NCI-H2227 treated with DMSO at 0.1 percent for 48 hours (cell line): ENCODE data around the gene ECHDC3.

Experiments used
- DNase-seq: peaks from one replicate; lab custom pipeline; 2025; lab: John Stamatoyannopoulos, UW

Gene ECHDC3

DNA sequence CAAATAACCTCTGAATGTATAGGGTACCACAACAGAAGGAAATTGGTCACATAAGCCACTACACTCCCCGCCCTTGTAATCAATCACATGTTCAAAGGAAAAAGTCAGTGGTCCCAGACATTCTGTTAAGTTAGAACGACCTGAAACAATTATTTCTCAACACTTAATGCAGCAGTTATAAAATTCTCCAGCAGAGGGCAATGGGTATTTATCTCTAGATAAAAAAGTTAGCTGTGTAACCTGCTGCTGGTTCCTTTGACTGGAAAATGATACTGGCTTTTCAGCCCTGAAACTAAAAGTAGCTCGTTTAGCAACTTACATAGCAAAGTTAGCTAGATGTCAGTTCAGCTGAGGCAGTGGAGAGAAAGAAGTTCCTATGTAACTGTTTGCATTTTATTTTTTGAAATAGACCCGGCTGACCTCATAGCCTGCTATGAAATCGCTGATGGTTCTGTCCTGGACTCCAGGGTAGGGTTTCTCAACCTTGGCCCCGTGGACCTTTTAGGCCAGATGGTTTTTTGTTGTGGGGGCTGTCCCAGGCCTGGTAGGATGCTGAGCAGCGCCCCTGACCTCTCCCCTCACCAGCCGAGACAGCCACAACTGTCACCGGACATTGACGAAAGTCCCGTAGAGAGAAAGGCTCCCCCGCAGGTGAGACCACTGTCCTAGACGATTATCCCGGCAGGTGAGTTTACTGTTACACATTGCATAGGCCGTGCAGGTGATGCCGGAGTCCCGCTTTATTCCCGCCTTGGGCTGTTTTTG lies 40.8 kb downstream of the ECHDC3 start:
- DNase-seq = peak; percentile 49

DNA sequence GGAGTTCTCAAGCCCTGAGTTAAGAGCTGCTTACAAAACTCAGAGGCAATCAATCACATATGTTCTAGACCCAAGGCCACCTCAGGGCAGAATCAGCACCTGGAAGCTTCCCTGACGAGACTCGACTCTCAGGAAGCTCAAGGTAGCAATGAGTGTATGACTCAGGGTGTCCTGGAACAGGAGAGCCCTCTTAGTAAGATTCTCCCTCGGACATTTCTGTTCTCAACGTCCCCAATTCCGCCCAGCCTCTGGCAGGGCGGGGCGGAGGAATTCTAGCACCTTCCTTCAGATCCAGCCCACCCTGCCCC lies 41.3 kb downstream of the ECHDC3 start:
- no peak for DNase-seq

DNA sequence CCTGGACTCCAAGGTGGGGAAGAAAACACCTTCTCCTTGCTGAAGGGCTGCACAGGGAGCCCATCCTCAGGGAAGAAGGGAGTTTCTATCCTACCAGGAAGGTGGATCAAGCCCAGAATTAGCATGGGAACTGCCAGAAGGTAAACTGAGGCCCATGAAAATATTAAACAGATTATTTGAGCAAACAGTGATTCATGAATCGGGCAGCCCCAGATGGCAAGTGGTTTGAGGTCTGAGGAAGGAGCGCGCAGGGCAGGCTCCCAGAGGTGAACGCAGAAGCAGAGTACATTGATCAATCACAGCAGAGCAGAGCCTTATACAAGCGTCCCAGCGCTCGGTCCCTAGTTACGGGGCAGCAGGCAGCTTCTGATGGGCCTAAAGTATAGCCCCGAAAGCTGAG lies 45.2 kb downstream of the ECHDC3 start:
- DNase-seq = no peak

DNA sequence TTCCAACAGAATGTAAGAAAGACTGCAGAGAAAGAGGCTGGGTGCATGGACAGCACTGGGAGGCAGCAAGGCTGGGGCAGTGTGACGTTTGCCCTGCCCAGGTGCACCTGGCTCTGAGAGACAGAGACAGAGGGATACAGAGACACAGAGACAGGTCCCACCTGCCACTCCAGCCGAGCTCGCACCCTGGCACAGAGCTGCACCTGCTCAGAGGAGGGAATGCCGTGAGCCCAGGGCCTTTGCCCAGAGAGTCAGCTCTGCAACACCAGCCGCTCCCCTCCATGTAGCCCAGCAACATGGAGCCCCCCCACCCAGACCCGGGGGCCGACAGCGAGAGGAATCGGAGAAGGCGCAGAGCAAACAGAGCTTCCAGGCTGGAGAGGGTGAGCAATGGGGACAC lies 45.7 kb downstream of the ECHDC3 start:
- DNase-seq = no peak

DNA sequence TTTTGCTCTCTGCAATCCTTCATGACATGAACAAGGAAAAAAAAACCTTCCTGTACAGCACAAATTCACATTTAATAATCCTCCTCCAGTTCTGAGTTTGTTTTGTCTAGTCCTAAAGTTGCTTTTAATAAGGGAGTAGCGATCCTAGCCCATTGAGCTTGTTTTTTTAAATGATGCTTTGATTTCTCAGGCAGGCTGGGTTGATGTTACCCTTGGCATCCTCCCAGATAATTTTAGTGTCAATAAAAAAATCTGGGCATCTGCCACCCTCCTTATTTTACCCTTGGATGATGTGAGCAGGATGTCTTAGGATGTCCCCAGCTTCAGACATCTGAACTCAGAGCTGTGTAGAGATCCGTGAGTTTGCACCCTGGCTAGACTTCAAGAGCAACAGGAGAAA lies 47.1 kb downstream of the ECHDC3 start:
- no peak for DNase-seq

DNA sequence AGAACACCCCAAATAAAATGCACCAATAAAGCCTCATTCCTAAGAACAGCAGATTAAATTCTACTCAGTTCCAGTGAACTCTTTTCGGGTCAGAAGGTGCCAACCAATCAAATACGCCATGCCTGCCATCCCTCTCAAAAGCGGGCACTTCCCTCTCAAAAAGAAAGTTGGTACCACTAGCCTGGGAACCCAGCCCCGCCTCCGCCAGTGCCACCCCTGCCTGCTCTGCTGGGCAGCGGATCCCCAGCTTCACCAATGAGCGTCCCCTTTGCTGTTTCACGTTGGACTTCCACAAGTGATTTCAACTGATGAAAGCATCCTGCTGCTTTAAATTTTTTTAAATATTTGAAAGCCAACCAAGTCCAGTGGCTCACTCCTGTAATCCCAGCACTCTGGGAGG lies 47.8 kb downstream of the ECHDC3 start:
- no peak for DNase-seq

DNA sequence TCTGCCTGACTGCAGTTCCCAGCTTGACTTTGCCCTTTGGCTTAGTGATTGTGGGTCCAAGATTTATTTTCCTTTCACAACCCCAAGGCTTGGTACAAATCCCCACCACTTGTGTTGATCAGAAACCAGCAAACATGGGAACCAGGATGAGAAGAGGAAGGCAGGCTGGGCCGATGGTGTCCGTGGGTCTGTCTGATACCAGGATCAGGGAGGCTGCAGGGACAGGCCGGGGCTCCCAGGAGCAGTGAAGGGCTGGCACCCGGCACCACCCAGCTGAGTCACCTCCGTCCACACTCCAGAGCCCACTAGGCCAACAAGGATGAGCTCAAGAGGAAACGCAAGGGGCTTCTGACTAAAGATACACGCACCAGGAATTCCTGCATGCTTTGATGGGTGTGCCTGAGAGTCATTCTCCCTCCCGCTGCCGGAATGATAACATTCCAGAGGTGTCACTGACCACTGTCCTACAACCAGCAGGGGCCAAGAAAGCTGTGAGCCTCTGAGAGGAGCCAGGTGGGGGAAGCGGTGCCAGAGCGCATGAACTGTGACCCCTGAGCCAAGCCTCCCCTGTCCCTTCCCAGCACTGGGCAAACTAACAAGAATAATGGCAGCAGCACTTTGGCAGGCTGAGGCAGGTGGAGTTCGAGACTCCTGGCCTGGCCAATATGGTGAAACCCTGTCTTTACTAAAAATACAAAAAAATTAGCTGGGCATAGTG lies 51.7 kb downstream of the ECHDC3 start:
- DNase-seq = no peak

DNA sequence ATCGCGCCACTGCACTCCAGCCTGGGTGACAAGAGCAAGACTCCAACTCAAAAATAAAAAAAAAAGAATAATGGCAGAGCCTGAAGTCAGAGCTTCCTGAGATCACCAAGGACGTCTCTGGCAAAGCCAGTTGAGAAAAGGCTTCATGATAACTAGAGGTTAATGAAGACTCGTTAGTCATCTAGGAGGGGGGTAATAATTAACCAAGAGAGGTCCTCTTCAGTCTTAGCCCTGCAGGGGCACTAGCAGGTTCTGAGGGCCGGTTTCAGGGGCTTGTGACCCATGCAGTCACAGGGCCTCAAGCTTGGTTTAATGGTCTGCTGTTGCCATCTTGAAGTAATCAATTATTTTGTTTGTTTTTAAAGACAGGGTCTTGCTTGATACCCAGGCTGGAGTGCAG lies 52.4 kb downstream of the ECHDC3 start:
- no peak for DNase-seq

DNA sequence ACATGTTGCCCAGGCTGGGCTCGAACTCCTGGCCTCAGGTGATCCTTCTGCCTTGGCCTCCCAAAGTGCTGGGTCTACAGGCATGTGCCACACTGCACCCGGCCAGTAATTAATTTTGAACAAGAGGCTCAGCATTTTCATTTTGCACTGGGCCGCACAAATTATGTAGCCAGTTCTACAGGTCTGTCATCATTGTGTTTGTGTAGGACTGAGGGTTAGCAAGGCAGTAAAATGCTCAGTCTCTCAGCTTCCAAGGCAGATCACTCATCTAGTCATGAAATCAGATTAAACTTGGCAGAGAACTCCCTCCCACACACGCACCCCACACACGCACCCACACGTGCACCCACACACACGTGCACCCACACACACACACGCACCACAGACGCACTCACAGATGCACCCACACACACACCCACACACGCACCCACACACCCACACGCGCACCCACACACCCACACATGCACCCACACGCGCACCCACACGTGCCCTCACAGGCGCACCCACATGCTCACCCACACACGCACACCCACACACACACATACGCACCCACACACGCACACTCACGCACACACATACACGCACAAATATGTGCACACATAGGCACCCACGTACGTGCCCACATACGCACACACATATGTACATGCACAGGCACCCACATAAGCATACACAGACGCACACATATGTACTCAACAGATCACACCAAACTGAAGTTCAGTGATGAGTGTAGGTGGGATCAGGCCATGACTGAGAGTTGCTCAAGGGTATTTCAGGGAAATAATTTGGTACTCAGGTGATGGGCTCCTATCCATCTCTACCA lies 53.1 kb downstream of the ECHDC3 start:
- DNase-seq = no peak

DNA sequence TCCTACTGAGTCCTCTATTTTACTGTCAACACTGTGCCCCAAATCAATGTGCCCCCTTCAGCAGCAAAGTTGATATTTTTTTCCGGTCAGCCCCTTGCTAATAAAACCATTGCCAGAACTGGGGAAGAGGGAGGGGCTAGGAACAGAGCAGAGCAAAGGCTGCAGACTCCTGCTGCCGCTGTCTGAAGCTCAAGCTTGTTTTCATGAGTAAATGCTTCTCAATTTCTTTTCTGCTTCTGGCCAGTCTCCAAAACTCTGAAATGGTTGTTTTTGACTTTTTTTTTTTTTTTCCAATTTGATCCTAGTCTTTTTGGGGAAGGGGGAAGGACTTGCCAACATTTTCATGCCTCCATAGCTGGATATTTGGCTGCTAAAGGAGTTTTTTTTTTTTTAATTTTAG lies 54.3 kb downstream of the ECHDC3 start:
- no peak for DNase-seq

DNA sequence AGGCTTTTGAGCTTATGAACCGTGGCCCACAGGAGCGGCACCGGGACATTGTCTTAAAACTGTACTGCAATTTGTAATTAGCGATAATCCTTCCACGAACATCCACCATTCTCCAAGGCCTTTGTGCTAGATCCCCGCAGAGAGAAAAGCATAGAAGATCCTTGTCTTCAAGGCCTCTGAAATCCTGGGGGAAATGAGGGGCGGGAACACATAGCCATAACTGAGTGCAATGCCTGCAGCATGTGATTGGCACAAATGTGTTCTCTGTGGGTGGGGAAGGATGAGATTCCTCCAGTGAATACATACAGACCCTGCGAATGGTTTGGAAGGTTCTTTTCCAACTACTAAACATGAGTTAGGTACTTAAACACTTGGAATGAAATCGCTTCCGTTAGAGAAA lies 55.1 kb downstream of the ECHDC3 start:
- DNase-seq = no peak

DNA sequence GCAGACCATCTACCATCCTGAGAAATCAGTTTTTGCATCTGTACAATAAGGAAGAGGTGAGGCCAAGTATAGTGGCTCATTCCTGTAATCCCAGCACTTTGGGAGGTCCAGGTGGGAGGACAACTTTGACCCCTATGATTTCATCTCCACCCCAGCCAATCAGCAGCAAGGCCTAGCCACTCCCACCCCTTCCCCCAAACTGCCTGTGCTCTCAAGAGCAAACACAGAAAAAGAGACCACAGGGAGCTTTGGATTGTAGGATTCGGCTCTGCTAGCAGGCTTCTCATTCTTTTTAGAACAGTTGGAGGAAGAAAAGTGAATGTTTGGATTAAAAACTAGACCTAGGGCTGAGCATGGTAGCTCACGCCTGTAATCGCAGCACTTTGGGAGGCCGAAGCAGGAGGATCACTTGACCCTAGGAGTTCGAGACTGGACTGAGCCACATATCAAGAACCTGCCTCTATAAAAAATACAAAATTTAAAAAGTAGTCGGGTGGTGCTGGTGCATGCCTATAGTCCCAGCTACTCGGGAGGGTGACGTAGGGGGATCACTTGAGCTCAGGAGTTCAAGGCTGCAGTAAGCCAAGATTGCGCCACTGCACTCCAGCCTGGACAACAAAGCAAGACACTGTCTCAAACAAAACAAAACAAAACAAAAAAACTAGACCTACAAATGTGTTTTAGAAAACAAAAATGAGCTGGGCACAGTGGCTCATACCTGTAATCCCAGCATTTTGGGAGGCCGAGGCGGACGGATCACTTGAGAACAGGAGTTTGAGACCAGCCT lies 55.9 kb downstream of the ECHDC3 start:
- no peak for DNase-seq

DNA sequence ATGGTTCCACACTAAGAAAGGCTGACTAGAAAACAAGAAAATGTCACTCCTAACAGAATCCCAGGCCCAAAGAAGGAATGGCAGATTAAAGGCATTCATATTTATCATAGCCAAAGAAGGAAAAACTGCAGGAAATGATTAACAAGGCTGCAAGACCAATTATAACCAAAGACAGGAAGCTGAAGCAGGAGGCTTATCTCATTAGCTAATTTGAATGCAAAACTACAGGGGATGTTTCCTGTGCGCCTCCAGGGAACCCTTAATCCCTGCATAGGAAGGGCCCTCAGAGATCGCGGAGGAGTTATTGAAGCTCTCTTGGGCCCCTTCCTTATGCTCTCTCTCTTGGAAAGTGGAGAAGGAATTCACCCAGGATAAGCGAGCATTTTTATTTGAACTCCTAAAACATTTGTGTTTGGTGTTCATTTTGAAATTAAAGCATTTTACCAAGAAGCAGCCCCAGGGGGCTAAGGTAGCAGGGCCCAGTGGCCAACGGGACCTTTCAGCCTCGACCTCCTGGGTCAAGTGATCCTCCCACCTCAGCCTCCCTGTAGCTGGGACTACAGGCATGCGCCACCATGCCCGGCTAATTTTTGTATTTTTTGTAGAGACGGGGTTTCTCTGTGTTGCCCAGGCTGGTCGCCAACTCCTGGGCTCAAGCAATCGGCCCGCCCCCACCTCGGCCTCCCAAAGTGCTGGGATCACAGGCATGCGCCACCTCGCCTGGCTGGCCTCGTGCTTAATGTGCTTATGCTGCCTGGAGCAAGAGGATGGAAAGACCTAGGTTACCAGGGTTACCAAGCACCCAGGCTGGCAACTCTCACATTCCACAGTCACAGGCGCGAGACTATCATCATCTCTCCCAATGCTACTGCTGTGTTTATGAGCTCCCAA lies 56.9 kb downstream of the ECHDC3 start:
- DNase-seq = no peak

DNA sequence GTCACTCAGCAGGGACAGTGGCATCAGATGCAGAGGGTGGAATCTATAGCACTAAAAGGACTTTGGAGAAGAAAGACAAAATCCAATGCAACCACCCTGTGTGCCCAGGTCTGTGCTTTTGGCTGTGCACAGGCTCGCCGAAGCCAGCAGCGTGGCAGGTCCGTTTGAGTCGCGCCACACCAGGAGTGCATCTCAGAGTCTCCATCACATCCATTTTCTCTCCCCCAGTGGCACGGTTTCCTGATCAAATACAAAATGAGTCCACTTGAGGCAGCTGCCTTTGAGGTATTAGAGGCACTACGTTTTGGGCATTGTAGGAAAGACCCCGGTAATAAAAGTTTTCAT lies 57.5 kb downstream of the ECHDC3 start:
- no peak for DNase-seq

DNA sequence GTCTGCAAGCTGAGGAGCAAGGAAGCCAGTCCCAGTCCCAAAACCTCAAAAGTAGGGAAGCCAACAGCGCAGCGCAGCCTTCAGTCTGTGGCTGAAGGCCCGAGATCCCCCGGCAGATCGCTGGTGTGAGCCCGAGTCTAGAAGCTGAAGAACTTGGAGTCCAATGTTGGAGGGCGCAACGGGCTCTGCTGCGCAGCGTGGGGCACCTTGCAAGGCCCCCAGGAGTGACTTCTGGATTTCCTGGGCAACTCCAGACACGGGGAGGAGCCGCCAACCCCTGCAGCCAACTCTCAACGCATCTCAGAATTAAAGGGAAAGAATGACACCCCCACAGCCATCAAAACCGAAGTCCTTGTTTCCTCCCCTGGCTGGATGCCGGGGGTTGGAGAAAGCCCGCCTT lies 62.2 kb downstream of the ECHDC3 start:
- DNase-seq = no peak

DNA sequence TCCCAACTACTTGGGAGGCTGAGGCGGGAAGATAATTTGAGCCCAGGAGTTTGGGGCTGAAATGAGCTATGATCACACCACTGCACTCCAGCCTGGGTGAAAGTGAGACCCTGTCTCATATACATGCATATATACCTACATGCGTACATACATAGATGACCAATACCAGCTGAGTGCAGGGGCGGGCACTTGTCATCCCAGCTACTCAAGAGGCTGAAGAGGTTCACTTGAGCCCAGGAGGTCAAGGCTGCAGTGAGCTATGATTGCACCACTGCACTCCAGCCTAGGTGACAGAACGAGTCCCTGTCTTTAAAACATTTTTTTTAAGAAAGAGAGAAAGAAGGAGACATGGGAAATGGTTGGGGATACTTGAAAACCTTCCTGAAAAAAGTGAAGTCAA lies 63.6 kb downstream of the ECHDC3 start:
- no peak for DNase-seq

DNA sequence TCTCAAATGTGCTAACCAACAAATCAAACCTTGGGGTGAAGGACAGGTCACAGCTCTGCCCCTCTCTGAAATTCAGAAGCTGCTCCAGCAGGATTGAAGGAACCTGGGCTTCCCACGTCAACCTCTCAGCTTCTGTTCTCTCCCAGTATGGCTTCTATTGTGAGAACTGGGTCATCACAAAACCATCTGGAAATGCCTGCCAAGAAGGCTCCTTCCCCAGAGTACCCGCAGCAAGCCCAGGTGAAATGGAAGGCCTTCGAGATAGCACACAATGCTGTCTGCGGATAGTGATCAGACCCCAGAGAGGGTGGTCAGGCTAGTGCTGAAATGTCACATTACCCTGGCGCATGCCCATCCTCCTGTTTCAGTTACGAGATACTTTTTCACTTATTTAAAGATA lies 64.5 kb downstream of the ECHDC3 start:
- DNase-seq = no peak

DNA sequence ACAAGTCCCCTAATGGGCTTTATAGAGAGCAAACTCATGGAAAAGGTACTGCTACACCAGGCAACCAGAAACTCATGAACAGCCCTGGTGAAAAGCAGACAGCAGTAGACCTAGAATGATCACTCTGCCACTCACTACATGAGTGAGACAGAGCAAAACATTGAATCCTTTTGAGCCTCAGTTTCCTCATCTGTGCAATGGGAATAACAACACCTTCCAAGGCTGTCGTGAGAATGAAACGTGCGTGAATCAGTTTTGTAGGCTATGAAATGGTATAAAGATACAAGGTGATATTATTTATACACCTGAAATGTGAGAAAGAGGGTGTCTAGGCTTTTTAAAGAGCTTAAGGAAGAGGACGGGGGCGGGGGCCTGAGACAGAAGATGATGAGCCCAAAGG lies 66.6 kb downstream of the ECHDC3 start:
- no peak for DNase-seq

DNA sequence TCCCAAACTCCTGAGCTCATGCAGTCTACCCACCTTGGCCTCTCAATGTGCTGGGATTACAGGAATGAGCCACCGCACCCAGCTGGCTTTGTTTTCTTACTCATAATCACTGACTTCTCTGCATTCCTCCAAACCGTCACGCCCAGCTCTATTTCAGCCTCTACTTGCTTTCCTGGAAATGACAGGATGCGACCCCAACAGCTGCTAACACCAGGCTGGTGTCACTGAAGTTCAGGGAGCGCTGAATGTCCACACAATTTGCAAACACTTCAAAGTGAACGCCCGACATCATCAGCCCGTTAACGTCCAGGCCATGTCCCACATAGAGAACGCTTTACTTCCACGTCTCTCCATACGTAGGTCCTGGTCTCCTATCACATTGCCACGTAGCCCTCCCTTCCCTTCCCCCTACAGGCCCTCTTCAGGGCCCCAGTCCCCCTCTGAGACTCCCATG lies 68.2 kb downstream of the ECHDC3 start:
- peak; percentile 40 for DNase-seq

DNA sequence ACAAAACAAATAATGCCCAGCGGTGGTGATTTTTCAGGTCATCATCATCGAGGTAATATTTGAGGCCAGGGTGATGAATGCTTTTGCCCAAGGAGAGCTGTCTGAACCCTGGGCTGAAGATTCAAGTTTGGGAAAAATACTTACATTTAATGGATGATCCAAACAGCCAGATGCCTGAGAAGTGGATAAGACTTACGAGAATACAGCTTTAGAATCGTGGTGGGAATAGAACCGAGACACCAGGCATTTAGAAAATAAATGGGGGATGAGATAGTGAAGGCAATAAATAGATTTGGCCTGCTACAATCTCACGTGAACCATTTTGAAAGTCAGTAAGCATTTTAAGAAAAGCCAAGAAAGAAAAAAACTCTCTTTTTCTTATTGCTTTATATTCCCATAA lies 68.8 kb downstream of the ECHDC3 start:
- no peak for DNase-seq

DNA sequence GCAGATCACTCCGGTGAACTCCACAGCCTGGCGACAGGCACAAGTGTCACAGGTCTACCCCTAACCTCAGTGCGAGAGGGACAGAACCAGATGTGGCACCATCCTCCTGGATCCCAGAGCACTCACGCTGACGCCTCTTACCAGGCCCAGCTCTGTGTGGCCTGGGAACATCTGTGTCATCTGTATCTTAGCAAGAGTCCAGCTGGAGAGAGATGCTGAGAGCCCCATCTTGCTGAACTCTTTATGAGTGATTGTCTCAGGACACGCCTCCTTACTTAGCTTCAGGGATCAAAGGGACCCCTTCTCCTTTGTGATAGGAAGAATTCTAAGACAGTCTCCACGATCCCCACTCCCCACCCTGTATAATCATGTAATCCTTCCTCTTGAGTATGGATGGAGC lies 71.0 kb downstream of the ECHDC3 start:
- DNase-seq = no peak
